Aorta (tissue), 5 donors: Measurements from ENCODE around the gene HOXB7. TPM values are rescaled to one million over a fixed set of nuclear protein-coding genes. Genes with fewer than 3 reads are reported as not detected.

Experiments used
- ATAC-seq: fragments of 200-7000 bp; cut with Tn5 transposase; one replicate; pipeline ENCODE4 v1.9.1; 2022; ENCODE audit warnings: moderate library complexity; ENCODE audit not compliant: low FRiP score
- DNase-seq, 2 donors: peaks; one replicate each; pipeline ENCODE4 v3.0.0-alpha.2; 2020
- H3K27ac ChIP-seq, 2 donors: one replicate each; pipeline ENCODE4 v1.5.1; 2013; ENCODE audit warnings: low read length in 2 of 2, mild to moderate bottlenecking in 2 of 2, moderate library complexity in 2 of 2, control low read depth in 1 of 2, inconsistent platforms in 1 of 2, low read depth in 1 of 2
- H3K27me3 ChIP-seq, 2 donors: one replicate each; pipeline ENCODE4 v1.6.1; 2013; ENCODE audit warnings: control low read depth in 1 of 2, low read length in 1 of 2, mild to moderate bottlenecking in 1 of 2, moderate library complexity in 1 of 2; ENCODE audit not compliant: insufficient read depth in 2 of 2, control insufficient read depth in 1 of 2
- H3K36me3 ChIP-seq, 2 donors: one replicate each; pipeline ENCODE4 v1.6.1; 2013; ENCODE audit warnings: control low read depth in 1 of 2, low read length in 1 of 2, mild to moderate bottlenecking in 1 of 2; ENCODE audit not compliant: insufficient read depth in 2 of 2, control insufficient read depth in 1 of 2
- H3K4me1 ChIP-seq, 2 donors: one replicate each; pipeline ENCODE4 v1.6.1; 2013; ENCODE audit warnings: low read length in 2 of 2, control low read depth in 1 of 2, mild to moderate bottlenecking in 1 of 2, moderate library complexity in 1 of 2; ENCODE audit not compliant: insufficient read depth in 2 of 2, control insufficient read depth in 1 of 2
- H3K4me3 ChIP-seq, 2 donors: one replicate each; pipeline ENCODE4 v1.5.1; 2013; ENCODE audit warnings: low read length in 2 of 2, control low read depth in 1 of 2, mild to moderate bottlenecking in 1 of 2
- H3K9me3 ChIP-seq: one replicate; pipeline ENCODE4 v1.6.1; 2013; ENCODE audit warnings: mild to moderate bottlenecking, low read length; ENCODE audit not compliant: control insufficient read depth
- WGBS, 2 donors: extraction: QIAGEN DNeasy Blood & Tissue Kit; methylation state at CpG; one replicate each; pipeline ENCODE4 v1.1.7; 2013; 5-methylcytosine and 5-hydroxymethylcytosine counted together
- intact Hi-C, 2 donors: fragments of 100-400 bp; cut with DNase I; formaldehyde crosslinking; loops; one replicate each; pipeline versions ENCODE4 v1.14.2 to v1.15.0; 2022
- polyA plus RNA-seq, 2 donors: library from polyadenylated mRNA; stranded (reverse); fragments of 200-250 nt; gene quantifications; one replicate each; pipeline ENCODE4 v1.2.3, GENCODE V29; 2013
- total RNA-seq, 2 donors: library from RNA; stranded (reverse); fragmentation: NEBNext Ultra II Directional; extraction: Animal tissue kit (Norgen Biotek cat#: 25700); gene quantifications; one replicate each; pipeline ENCODE4 v1.2.1, GENCODE V29; 2021
- donor health status: healthy with polysubstance abuse.
- donor health status: Bipolar disorder and iron deficiency.
- donor health status: DM: no; HTN: no; CAD: no.
- donor health status: DM: no; HTN: no; CAD: no.
- donor health status: DM: yes; HTN: yes; CAD: no.

The HOXB7 gene
- total and polyA plus RNA-seq, 4 donors: 9.1 to 22.4 (median 16.1) TPM

DNA sequence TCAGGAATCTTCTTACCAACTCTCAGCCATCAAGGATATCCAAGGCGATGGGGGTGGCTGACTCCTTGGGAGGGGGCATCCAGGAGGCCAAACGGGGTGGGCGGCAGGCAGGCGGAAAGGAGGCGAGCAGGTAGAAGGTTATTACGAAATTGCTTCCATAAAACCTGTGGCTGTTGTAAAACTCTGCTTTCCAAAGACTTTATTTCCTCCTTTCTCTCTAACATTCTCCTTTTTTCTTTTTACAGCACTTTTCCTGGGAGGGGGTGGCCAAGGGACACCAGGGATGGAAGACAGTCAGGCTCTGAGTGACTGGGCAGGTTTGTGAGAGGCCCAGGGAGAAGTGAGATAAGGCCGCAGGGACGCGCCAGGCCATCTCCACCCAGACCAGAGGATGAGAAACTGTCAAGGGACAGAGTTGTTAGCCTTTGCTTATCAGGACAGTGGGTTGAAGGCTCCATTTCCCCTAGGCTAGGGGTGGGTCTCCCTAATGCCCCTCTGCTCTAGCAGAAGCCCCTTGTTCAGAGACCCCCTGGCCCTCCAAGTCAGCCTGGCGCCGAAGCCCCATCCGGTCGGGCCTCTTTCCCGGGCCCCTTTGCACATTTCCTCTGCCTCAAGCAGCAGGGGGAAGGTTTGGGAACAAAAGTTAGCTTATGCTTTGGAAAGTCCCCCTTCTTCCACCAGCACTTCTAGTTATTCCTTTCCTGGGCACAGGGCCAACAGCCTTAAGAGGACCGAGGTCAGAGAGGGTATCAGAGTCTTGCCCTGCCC lies 20.3 kb upstream of the HOXB7 start:
- Histone ChIP-seq H3K27me3 (peaks cover 0 to 2% of the 10 kb centered on the region in 2 donors), H3K36me3 (no peaks in the 10 kb centered on the region), H3K4me1 (no peaks in the 10 kb centered on the region), H3K4me3 (no peak overlapping the region), H3K27ac (no peak overlapping the region), H3K9me3 (no peaks in the 10 kb centered on the region)
- ATAC-seq (no peak), DNase-seq (peak; percentile 20 to 33)
- WGBS, 2 donors: 55 to 58% methylated on average over 15 of the region's 15 CpGs
- intact Hi-C loops: no loop called here

DNA sequence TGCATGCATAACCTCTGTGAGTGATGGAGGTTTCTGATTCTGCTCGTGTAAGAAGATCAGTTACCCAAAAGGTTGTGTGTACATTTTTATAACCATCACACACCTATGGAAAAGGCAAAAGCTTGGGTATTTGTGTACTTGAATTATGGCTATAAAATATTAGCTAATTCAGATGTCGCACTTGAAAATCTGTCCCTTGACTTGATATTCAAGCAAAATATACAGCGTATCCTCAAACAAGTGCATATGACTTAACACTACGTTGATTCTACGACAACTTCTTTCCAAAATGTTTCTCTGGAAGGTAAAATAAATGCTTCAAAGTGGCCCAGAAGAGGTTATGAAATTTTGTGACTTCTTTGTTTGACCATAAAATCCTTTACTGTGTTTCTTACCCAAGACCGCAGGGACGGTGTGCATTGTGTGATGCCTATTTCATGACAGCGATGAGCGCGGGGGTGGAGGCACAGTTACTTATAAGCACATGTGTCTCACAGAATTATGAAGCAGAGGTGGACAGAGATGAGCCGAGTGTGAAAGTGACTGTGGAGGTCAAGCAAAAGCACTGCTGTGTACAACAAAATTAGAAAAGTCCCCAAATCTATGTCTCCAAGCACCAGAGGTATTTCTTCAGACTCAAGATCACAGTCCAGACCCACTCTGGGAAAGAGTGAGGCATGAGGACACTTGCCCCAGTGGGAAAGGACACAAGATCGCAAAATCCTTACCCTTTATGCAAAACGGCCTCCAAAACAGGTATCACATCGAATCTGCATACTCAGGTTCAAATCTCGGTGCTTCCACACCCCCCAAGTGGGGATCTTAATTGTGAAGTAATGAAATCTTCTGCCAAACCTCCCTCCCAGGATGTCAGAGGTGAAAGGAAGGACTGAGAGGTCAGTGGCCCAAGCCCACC lies 19.4 kb upstream of the HOXB7 start:
- 58 to 69% methylated on average over 15 of the region's 15 CpGs for WGBS, 2 donors
- DNase-seq: peak in 1 of 2 donors; percentile 35
- intact Hi-C loops: no loop called here
- Histone ChIP-seq H3K27me3 (peaks cover 0 to 2% of the 10 kb centered on the region in 2 donors), H3K4me1 (no peaks in the 10 kb centered on the region), H3K36me3 (no peaks in the 10 kb centered on the region), H3K4me3 (no peak overlapping the region), H3K27ac (no peak overlapping the region), H3K9me3 (no peaks in the 10 kb centered on the region)
- no peak for ATAC-seq

DNA sequence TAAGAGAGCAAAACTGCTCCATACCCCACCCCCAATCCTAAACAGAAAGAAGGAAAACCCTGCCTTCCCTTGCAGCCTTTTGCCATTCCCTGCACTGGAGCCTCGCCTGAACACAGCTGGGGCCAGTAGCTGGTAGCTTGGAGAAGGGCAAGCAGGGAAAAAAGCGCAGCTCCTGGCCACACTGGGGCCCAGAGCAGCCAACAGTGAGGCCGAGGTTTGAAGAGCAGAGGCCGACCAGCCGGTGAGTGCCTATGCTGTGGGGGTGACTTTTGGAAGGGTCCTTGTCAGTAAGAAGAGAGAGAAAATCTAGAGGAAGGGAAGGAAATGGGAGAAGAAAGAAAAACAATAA lies 18.6 kb upstream of the HOXB7 start:
- Histone ChIP-seq H3K36me3 (no peaks in the 10 kb centered on the region), H3K9me3 (no peaks in the 10 kb centered on the region), H3K4me3 (no peak overlapping the region), H3K27ac (no peak overlapping the region), H3K27me3 (no peaks in the 10 kb centered on the region), H3K4me1 (no peaks in the 10 kb centered on the region)
- intact Hi-C loops: no loop called here
- no peak for ATAC-seq
- WGBS, 2 donors: 51 to 67% methylated on average over 5 of the region's 5 CpGs
- DNase-seq: peak; percentile 9 to 37

DNA sequence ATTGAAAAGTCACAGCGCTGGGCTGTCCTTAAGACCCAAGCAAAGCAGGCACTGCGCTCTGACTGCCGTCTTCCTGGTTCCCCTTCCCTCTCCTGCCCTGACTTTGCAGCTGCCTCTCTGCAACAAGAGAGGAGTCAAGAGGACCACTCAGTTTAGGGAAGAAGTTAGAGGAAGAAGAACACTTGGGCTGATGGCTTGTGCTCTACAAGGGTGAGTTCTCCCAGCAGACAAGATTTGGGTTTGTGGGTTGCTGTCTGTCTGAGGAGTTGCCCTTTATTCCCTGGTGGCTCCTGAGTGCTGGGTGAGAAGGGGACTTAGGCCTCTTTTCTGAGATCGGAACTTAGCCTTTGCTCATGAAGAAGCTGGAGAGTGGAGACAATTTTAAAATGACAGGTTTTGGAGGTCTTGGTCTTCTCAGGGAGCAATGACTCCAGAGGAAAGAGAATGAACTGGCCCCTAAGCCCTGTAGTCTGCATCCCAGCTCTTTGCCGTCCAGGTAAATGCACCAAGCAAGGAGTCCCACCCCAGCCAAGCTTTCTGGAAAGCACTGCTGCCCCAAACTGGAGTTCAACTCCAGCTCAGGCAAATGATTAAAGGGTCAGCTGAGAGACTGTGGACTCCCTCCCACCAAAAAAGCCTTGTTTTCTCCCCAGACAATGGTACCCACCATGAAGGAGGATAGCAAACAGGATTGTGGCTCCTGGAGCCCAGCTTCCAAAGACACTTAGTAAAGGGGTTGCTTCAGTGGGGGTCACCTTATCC lies 18.0 kb upstream of the HOXB7 start:
- Histone ChIP-seq H3K4me3 (no peak overlapping the region), H3K27me3 (no peaks in the 10 kb centered on the region)
- intact Hi-C loops: no loop called here

DNA sequence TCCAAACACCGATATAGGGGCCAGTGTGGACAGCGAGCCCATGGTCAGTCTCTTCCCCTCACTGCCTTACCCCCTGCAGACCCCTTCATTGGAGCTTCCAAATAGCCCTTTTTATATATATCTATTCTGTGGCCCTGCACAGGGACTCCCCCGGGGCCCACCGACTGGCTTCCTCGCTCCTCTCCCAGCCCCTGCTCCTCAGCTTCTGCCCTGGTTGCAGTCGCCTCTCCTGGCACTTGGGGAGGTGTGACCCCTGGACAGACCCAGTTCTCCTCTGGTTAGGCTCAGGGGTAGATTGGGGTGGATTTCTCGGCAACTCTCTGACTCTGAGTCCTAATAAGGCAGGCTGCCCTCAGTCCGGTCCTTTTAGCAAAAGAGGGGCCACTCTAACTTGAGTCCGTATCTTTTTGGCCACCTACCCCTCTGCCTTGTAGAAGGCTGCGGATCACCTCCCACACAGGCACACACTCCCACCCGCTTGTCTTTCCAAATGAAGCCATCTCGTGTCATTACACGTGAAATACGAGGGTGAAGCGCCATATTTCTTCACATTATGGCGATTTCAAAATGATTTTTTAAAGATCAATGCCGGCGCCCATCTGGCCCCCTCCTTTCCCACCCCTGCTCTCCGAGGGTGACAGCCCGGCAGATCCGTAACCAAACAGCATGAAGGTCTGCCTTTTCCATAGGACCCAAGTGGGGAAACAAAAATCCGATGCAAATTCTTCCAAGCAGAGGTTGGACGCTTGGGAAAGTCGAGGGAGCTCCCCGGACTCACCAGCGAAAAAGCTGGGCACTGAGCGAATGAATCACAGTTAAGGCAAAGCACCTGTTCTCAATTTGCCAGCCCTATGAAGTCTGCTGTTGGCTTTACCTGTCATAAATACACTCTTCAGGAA lies 17.1 kb upstream of the HOXB7 start:
- Histone ChIP-seq H3K4me3 (no peak overlapping the region), H3K9me3 (no peaks in the 10 kb centered on the region), H3K4me1 (no peaks in the 10 kb centered on the region), H3K27me3 (no peaks in the 10 kb centered on the region), H3K27ac (no peak overlapping the region), H3K36me3 (no peaks in the 10 kb centered on the region)
- 25 to 28% methylated on average over 27 of the region's 27 CpGs for WGBS, 2 donors
- intact Hi-C loops: no loop called here
- ATAC-seq (no peak), DNase-seq (peak; percentile 10 to 46)

More for the DNA sequence above, 18.0 kb upstream of the HOXB7 start:
- Histone ChIP-seq H3K36me3 (no peaks in the 10 kb centered on the region), H3K4me1 (no peaks in the 10 kb centered on the region), H3K9me3 (no peaks in the 10 kb centered on the region), H3K27ac (no peak overlapping the region)
- 57 to 64% methylated on average over 5 of the region's 5 CpGs for WGBS, 2 donors
- no peak for ATAC-seq
- peak; percentile 26 to 42 for DNase-seq

DNA sequence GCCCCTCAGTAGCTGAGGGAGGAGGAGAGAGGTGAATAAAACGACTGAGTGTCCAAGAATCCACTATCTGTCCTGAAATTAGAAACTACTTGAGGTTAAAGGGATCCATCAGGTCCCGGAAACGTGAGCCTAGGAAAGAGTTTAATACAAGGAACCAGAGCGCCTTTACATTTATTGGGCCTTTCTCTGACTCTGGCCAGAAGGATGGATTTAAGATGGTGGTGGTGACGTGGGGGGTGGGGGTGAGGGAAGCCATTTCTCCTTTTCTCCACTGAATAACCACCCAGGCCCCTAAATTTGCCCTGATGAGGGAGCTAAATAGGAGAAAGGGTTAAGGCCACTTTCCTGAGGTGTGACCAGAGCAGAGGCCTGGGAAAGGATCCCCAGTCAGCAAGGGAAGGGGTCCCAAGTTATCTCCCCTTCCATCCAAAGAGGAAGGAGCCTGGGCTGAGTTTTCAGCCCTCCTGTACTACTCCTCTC lies 16.3 kb upstream of the HOXB7 start:
- intact Hi-C loops: no loop called here
- no peaks in the 10 kb centered on the region for H3K27me3 ChIP-seq

DNA sequence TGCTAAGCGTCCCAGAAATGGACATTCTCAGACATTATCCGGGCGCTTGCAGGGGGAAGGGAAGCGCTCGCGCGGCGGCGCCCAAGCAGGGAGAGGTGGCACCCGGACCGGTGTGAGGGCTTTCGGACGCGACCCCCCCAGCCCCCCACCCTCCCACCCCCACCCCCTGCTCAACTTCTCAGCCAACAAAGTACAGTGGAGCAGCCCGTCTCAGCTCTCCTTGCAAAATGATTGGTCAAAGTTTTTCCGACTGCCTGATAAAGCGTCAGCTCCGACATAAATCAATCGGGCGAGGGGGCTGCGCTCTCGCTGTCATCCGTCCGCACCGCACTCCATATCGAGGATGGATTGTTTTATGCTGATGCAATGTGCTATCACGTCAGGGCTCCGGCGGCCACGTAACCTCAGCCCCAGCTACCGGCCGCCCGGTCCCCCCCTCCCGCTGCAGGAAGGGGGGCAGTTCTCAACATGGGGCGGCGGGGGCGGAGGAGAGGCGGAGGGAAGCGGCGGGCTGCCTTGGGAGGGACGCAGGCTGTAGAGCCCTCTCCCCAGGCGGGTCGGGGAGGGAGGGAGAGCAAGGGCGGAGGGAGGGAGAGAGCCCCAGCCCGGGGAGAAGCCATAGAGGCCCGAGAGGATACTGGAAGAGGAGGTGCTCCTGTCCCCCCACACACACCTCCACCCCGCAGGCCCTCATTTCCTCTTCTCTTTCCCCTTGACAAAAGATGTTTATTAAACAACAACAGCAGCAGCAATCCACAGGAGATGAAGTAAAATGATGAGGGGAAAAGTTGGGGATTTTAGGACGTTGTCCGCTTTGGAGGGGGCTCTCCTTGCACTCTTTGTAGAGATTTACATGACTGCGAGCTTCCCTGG lies 15.7 kb upstream of the HOXB7 start, which contains the start of gene HOXB9:
HOXB9 (minus strand) TSS at position 114 of the 873 bp plus-strand sequence; CDS start at position 25, 89 bp downstream.
- DNase-seq: peak; percentile 50 to 82
- ATAC-seq: no peak
- Histone ChIP-seq H3K27ac (no peak within 1 kb of the TSS), H3K36me3 (no peaks in the 10 kb centered on the region), H3K27me3 (no peaks in the 10 kb centered on the region), H3K9me3 (no peaks in the 10 kb centered on the region), H3K4me3 (peak within 1 kb of the TSS; percentile 11 to 29), H3K4me1 (no peaks in the 10 kb centered on the region)
- WGBS, 2 donors: 2% methylated on average over 38 to 50 of the region's 50 CpGs
- intact Hi-C loops: no loop called here

More for the DNA sequence above, 16.3 kb upstream of the HOXB7 start:
- WGBS, 2 donors: 33 to 44% methylated on average over 5 of the region's 5 CpGs
- ATAC-seq (no peak), DNase-seq (peak in 1 of 2 donors; percentile 4)
- H3K9me3 ChIP-seq: no peaks in the 10 kb centered on the region
- no peaks in the 10 kb centered on the region for H3K4me1 ChIP-seq
- no peak overlapping the region for H3K27ac ChIP-seq
- H3K4me3 ChIP-seq: no peak overlapping the region
- H3K36me3 ChIP-seq: no peaks in the 10 kb centered on the region
